WTC11 (cell line): ENCODE data around the gene CTNNA1. TPM values are rescaled to one million over a fixed set of nuclear protein-coding genes. Genes with fewer than 3 reads are reported as not detected.

Experiments used
- ATAC-seq: fragments of 200-7000 bp; cut with Tn5 transposase; 2 replicates; pipeline ENCODE4 v1.10.0; 2021; ENCODE audit warnings: mild to moderate bottlenecking, moderate library complexity
- CTCF ChIA-PET: fragments of 300-600 bp; sonication (Branson Sonifier 250); formaldehyde crosslinking; loops from one replicate; lab custom pipeline; 2021; ENCODE audit warnings: antibody characterized with exemption; lab: Charles Lee
- POLR2A ChIA-PET: fragments of 350-600 bp; sonication (Branson Sonifier 250); formaldehyde crosslinking; loops from one replicate; lab custom pipeline; 2021; ENCODE audit warnings: antibody characterized with exemption; lab: Charles Lee
- DNase-seq: peaks from one replicate; pipeline ENCODE4 v3.0.0; 2021; ENCODE audit warnings: low spot score
- H3K27ac Mint-ChIP-seq: 2 replicates; pipeline ENCODE4 v1.8.0; 2021; ENCODE audit warnings: mixed read lengths
- H3K27me3 Mint-ChIP-seq: 2 replicates; pipeline ENCODE4 v1.8.0; 2021; ENCODE audit warnings: low read depth, mild to moderate bottlenecking, moderate library complexity, mixed read lengths
- H3K36me3 Mint-ChIP-seq: 2 replicates; pipeline ENCODE4 v1.8.0; 2021; ENCODE audit warnings: mixed read lengths
- H3K4me1 Mint-ChIP-seq: 2 replicates; pipeline ENCODE4 v1.8.0; 2022; ENCODE audit warnings: mixed read lengths
- H3K4me3 Mint-ChIP-seq: 2 replicates; pipeline ENCODE4 v1.8.0; 2021; ENCODE audit warnings: mild to moderate bottlenecking, moderate library complexity, mixed read lengths
- H3K9me3 Mint-ChIP-seq: 2 replicates; pipeline ENCODE4 v1.8.0; 2021; ENCODE audit warnings: mixed read lengths
- AFF4 ChIP-seq: sonication (generic); formaldehyde crosslinking; IDR thresholded peaks from 2 replicates; pipeline ENCODE4 v1.8.1; 2023; ENCODE audit warnings: mild to moderate bottlenecking, missing genetic modification reagents, borderline replicate concordance
- AR ChIP-seq: fragments of 250-450 bp; sonication (Bioruptor Pico); IDR thresholded peaks from 2 replicates; pipeline ENCODE4 v1.9.0; 2021; ENCODE audit warnings: mild to moderate bottlenecking
- CDX4 ChIP-seq: fragments of 250-450 bp; sonication (Bioruptor Pico); IDR thresholded peaks from 2 replicates; pipeline ENCODE4 v1.9.0; 2021; ENCODE audit warnings: moderate library complexity, mild to moderate bottlenecking, inconsistent platforms, borderline replicate concordance
- E2F1 ChIP-seq: sonication (generic); formaldehyde crosslinking; IDR thresholded peaks from 2 replicates; pipeline ENCODE4 v1.8.0; 2022; ENCODE audit warnings: mild to moderate bottlenecking, missing genetic modification reagents
- ESRRA ChIP-seq: sonication (generic); formaldehyde crosslinking; IDR thresholded peaks from 2 replicates; pipeline ENCODE4 v1.8.1; 2022; ENCODE audit warnings: mild to moderate bottlenecking, missing genetic modification reagents, borderline replicate concordance
- FOXJ3 ChIP-seq: sonication (generic); formaldehyde crosslinking; IDR thresholded peaks from 2 replicates; pipeline ENCODE4 v1.9.0; 2021; ENCODE audit warnings: missing genetic modification reagents, mild to moderate bottlenecking, borderline replicate concordance
- FOXP1 ChIP-seq: sonication (generic); formaldehyde crosslinking; IDR thresholded peaks from 2 replicates; pipeline ENCODE4 v1.8.0; 2022; ENCODE audit warnings: missing genetic modification reagents, mild to moderate bottlenecking, moderate library complexity, borderline replicate concordance
- MAX ChIP-seq: sonication (generic); formaldehyde crosslinking; IDR thresholded peaks from 2 replicates; pipeline ENCODE4 v1.8.0; 2022; ENCODE audit warnings: mild to moderate bottlenecking, missing genetic modification reagents
- MLX ChIP-seq: sonication (generic); formaldehyde crosslinking; IDR thresholded peaks from 2 replicates; pipeline ENCODE4 v1.8.1; 2023; ENCODE audit warnings: mild to moderate bottlenecking, missing genetic modification reagents, moderate library complexity
- MYBL2 ChIP-seq: sonication (generic); formaldehyde crosslinking; IDR thresholded peaks from 2 replicates; pipeline ENCODE4 v1.8.1; 2023; ENCODE audit warnings: mild to moderate bottlenecking, moderate library complexity, missing genetic modification reagents
- NFYB ChIP-seq: sonication (generic); formaldehyde crosslinking; conservative IDR thresholded peaks from 2 replicates; pipeline ENCODE4 v1.8.0; 2022; ENCODE audit warnings: low read depth, missing genetic modification reagents
- NR1H2 ChIP-seq: sonication (generic); formaldehyde crosslinking; IDR thresholded peaks from 2 replicates; pipeline ENCODE4 v1.9.0; 2021; ENCODE audit warnings: mild to moderate bottlenecking, moderate library complexity, missing genetic modification reagents
- NR2C2 ChIP-seq: sonication (generic); formaldehyde crosslinking; IDR thresholded peaks from 2 replicates; pipeline ENCODE4 v1.8.0; 2022; ENCODE audit warnings: mild to moderate bottlenecking, missing genetic modification reagents
- PREB ChIP-seq: sonication (generic); formaldehyde crosslinking; IDR thresholded peaks from 2 replicates; pipeline ENCODE4 v1.8.1; 2022; ENCODE audit warnings: mild to moderate bottlenecking, missing genetic modification reagents, moderate library complexity, borderline replicate concordance
- SMAD4 ChIP-seq: sonication (generic); formaldehyde crosslinking; IDR thresholded peaks from 2 replicates; pipeline ENCODE4 v1.8.0; 2022; ENCODE audit warnings: mild to moderate bottlenecking, missing genetic modification reagents
- SOX15 ChIP-seq: fragments of 250-450 bp; sonication (Bioruptor Pico); IDR thresholded peaks from 2 replicates; pipeline ENCODE4 v1.9.0; 2021; ENCODE audit warnings: mild to moderate bottlenecking
- SP1 ChIP-seq: sonication (generic); formaldehyde crosslinking; conservative IDR thresholded peaks from 2 replicates; pipeline ENCODE4 v1.8.1; 2022; ENCODE audit warnings: missing genetic modification reagents
- TCF7 ChIP-seq: sonication (generic); formaldehyde crosslinking; IDR thresholded peaks from 2 replicates; pipeline ENCODE4 v1.8.0; 2022; ENCODE audit warnings: mild to moderate bottlenecking, low read depth, missing genetic modification reagents, moderate library complexity
- TEAD1 ChIP-seq: sonication (generic); formaldehyde crosslinking; IDR thresholded peaks from 2 replicates; pipeline ENCODE4 v1.8.0; 2022; ENCODE audit warnings: mild to moderate bottlenecking, missing genetic modification reagents
- TP53 ChIP-seq: sonication (generic); formaldehyde crosslinking; IDR thresholded peaks from 2 replicates; pipeline ENCODE4 v1.8.1; 2023; ENCODE audit warnings: mild to moderate bottlenecking, missing genetic modification reagents
- ZNF317 ChIP-seq: sonication (generic); formaldehyde crosslinking; IDR thresholded peaks from 2 replicates; pipeline ENCODE4 v1.8.1; 2023; ENCODE audit warnings: low read depth, mild to moderate bottlenecking, moderate library complexity, missing genetic modification reagents, borderline replicate concordance
- ZNF416 ChIP-seq: fragments of 250-450 bp; sonication (Bioruptor Pico); IDR thresholded peaks from 2 replicates; pipeline ENCODE4 v1.9.0; 2021; ENCODE audit warnings: mild to moderate bottlenecking, inconsistent platforms
- ZNF671 ChIP-seq: fragments of 250-450 bp; sonication (Bioruptor Pico); IDR thresholded peaks from 2 replicates; pipeline ENCODE4 v1.8.0; 2021; ENCODE audit warnings: mild to moderate bottlenecking
- total RNA-seq: library from RNA; stranded (reverse); gene quantifications from 3 replicates; pipeline ENCODE4 v1.2.3, GENCODE V29; 2021

Gene CTNNA1
- total RNA-seq, 1 experiment from 2014 or later, result 309 TPM

- H3K9me3 Mint-ChIP-seq, result no peaks in the 10 kb centered on the region
- no peaks in the 10 kb centered on the region for H3K27me3 Mint-ChIP-seq
- peaks cover 27% of the 10 kb centered on the region for H3K4me1 Mint-ChIP-seq
- ChIA-PET CTCF (interaction anchor here (0.9 to 2.5 kb wide), 5 partner anchors 13 to 113 kb away, joined by 3 to 12 read pairs (median 3); no protein-coding TSS in a partner anchor), POLR2A (interaction anchor here (0.6 kb wide), 1 partner anchor 271 kb away, joined by 4 read pairs; no protein-coding TSS in a partner anchor)
- DNase-seq, result no peak
- peaks cover 19% of the 10 kb centered on the region for H3K36me3 Mint-ChIP-seq
- H3K4me3 Mint-ChIP-seq, result no peak overlapping the region
- TF ChIP-seq ZNF671 (no peak), PREB (CRISPR knock-in tag) (no peak), AR (CRISPR knock-in tag) (no peak), MAX (CRISPR knock-in tag) (no peak), ESRRA (no peak), SP1 (CRISPR knock-in tag) (no peak), AFF4 (no peak), FOXP1 (CRISPR knock-in tag) (no peak), NR1H2 (CRISPR knock-in tag) (no peak), TP53 (CRISPR knock-in tag) (no peak), ZNF317 (CRISPR knock-in tag) (no peak), FOXJ3 (CRISPR knock-in tag) (no peak)
- H3K27ac Mint-ChIP-seq, result peak overlapping the region; percentile 47; the same call in 1 of the 2 replicates
- peak; percentile 78 for ATAC-seq
These were observed 65.9 kb downstream of the CTNNA1 start for GRCh38 chr5:138819081-138819480.

- POLR2A ChIA-PET, result no interaction called here
- DNase-seq (no peak), ATAC-seq (no peak)
- H3K4me1 Mint-ChIP-seq, result peaks cover 31% of the 10 kb centered on the region
- TF ChIP-seq SMAD4 (CRISPR knock-in tag) (no peak), MYBL2 (CRISPR knock-in tag) (no peak), SOX15 (CRISPR knock-in tag) (no peak)
- CTCF ChIA-PET, result no interaction called here
- H3K36me3 Mint-ChIP-seq, result peaks cover 8% of the 10 kb centered on the region
- no peak overlapping the region for H3K27ac Mint-ChIP-seq
- no peak overlapping the region for H3K4me3 Mint-ChIP-seq
- H3K27me3 Mint-ChIP-seq, result no peaks in the 10 kb centered on the region
- H3K9me3 Mint-ChIP-seq, result no peaks in the 10 kb centered on the region
These were observed 67.5 kb downstream of the CTNNA1 start for GRCh38 chr5:138820695-138821094.

- peak; percentile 16; the same call in 1 of the 2 replicates for ATAC-seq
- Mint-ChIP-seq H3K27ac (no peak overlapping the region), H3K4me1 (peaks cover 28% of the 10 kb centered on the region), H3K36me3 (peaks cover 30% of the 10 kb centered on the region), H3K4me3 (no peak overlapping the region), H3K9me3 (peaks cover 3% of the 10 kb centered on the region; the same call in 1 of the 2 replicates), H3K27me3 (no peaks in the 10 kb centered on the region)
- DNase-seq, result no peak
- POLR2A ChIA-PET, result no interaction called here
- CTCF ChIA-PET, result interaction anchor here (0.8 to 3.9 kb wide), 8 partner anchors 10 to 219 kb away, joined by 3 to 22 read pairs (median 3); no protein-coding TSS in a partner anchor
- TF ChIP-seq TCF7 (no peak), CDX4 (CRISPR knock-in tag) (no peak), E2F1 (no peak), NR2C2 (no peak), ZNF416 (CRISPR knock-in tag) (no peak), NFYB (CRISPR knock-in tag) (no peak), FOXJ3 (CRISPR knock-in tag) (no peak), MLX (CRISPR knock-in tag) (no peak), TEAD1 (CRISPR knock-in tag) (no peak)
These were observed 71.3 kb downstream of the CTNNA1 start for GRCh38 chr5:138824516-138824915.
